ENCODE measurements around the gene FHIT. TPM values are rescaled to one million over a fixed set of nuclear protein-coding genes. Genes with fewer than 3 reads are reported as not detected.
A peak's percentile ranks its signal among the peaks of the same experiment; 100 is the strongest.

Gene FHIT
- total RNA-seq, 2 donors from 2014 or later, result 8.7 to 12.7 TPM

GRCh38 chr3:60643831-60644230 is 607.4 kb downstream of the FHIT start:
- intact Hi-C loops (cut with DNase I), result no loop called here
- ATAC-seq (no peak), DNase-seq (no peak)

GRCh38 chr3:60641354-60641753 is 609.9 kb downstream of the FHIT start:
- intact Hi-C loops (cut with DNase I), result no loop called here
- no peak for ATAC-seq
- no peak for DNase-seq

GRCh38 chr3:60636846-60637245 is 614.4 kb downstream of the FHIT start:
- DNase-seq, result no peak
- intact Hi-C loops (cut with DNase I), result no loop called here
- ATAC-seq, result no peak

GRCh38 chr3:60633644-60634043 is 617.6 kb downstream of the FHIT start:
- intact Hi-C loops (cut with DNase I), result no loop called here
- DNase-seq (peak; percentile 26), ATAC-seq (peak in 1 of 2 donors; percentile 63)

- ATAC-seq, result no peak
- DNase-seq, result no peak
- intact Hi-C loops (cut with DNase I), result no loop called here
Measured at GRCh38 chr3:60631509-60631908, 619.7 kb downstream of the FHIT start.

GRCh38 chr3:60630953-60631352 is 620.3 kb downstream of the FHIT start:
- DNase-seq, result no peak
- no peak for ATAC-seq
- intact Hi-C loops (cut with DNase I), result no loop called here

GRCh38 chr3:60629816-60630215 is 621.4 kb downstream of the FHIT start:
- DNase-seq (no peak), ATAC-seq (no peak)
- intact Hi-C loops (cut with DNase I), result no loop called here

GRCh38 chr3:60622349-60622748 is 628.9 kb downstream of the FHIT start:
- ATAC-seq (no peak), DNase-seq (no peak)
- intact Hi-C loops (cut with DNase I), result no loop called here

GRCh38 chr3:60617188-60617587 is 634.1 kb downstream of the FHIT start:
- ATAC-seq (no peak), DNase-seq (no peak)
- intact Hi-C loops (cut with DNase I), result no loop called here

GRCh38 chr3:60613769-60614303 is 637.4 kb downstream of the FHIT start:
- ATAC-seq (no peak), DNase-seq (no peak)
- intact Hi-C loops (cut with DNase I), result no loop called here

GRCh38 chr3:60610441-60611112 is 640.7 kb downstream of the FHIT start:
- peak; percentile 87 to 94 for ATAC-seq

GRCh38 chr3:60609446-60609845 is 641.8 kb downstream of the FHIT start:
- intact Hi-C loops (cut with DNase I), result no loop called here
- DNase-seq, result no peak
- no peak for ATAC-seq

More at GRCh38 chr3:60610441-60611112, 640.7 kb downstream of the FHIT start:
- intact Hi-C loops (cut with DNase I), result no loop called here
- DNase-seq, result peak; percentile 80

- DNase-seq, result no peak
- intact Hi-C loops (cut with DNase I), result no loop called here
- ATAC-seq, result no peak
Measured at GRCh38 chr3:60603860-60604259, 647.4 kb downstream of the FHIT start.

GRCh38 chr3:60600848-60601247 is 650.4 kb downstream of the FHIT start:
- DNase-seq (no peak), ATAC-seq (no peak)
- intact Hi-C loops (cut with DNase I), result no loop called here

- no peak for ATAC-seq
- intact Hi-C loops (cut with DNase I), result no loop called here
Measured at GRCh38 chr3:60599586-60599985, 651.7 kb downstream of the FHIT start.

GRCh38 chr3:60598671-60599070 is 652.6 kb downstream of the FHIT start:
- intact Hi-C loops (cut with DNase I), result no loop called here
- ATAC-seq (no peak), DNase-seq (no peak)

More at GRCh38 chr3:60599586-60599985, 651.7 kb downstream of the FHIT start:
- no peak for DNase-seq

GRCh38 chr3:60594025-60594424 is 657.2 kb downstream of the FHIT start:
- ATAC-seq, result peak; percentile 72 to 86
- intact Hi-C loops (cut with DNase I), result no loop called here
- DNase-seq, result peak; percentile 80

GRCh38 chr3:60591267-60591666 is 660.0 kb downstream of the FHIT start:
- intact Hi-C loops (cut with DNase I), result no loop called here
- DNase-seq, result no peak
- no peak for ATAC-seq

GRCh38 chr3:60588806-60589205 is 662.4 kb downstream of the FHIT start:
- DNase-seq (no peak), ATAC-seq (no peak)
- intact Hi-C loops (cut with DNase I), result no loop called here

GRCh38 chr3:60585918-60586317 is 665.3 kb downstream of the FHIT start:
- intact Hi-C loops (cut with DNase I), result no loop called here
- ATAC-seq, result no peak
- no peak for DNase-seq

GRCh38 chr3:60584250-60584649 is 667.0 kb downstream of the FHIT start:
- intact Hi-C loops (cut with DNase I), result no loop called here
- no peak for ATAC-seq
- no peak for DNase-seq

All from left cardiac atrium (tissue), 4 donors.